Stimulated activated naive CD8-positive, alpha-beta T cell treated with anti-CD3 and anti-CD28 coated beads, Interleukin-15, Interleukin-2, amounts not matched to agents 100 ng/mL and 50 ng/mL, for 24 hours (primary cell): ENCODE data around the gene KRTAP5-3.
"Not testable (repeated sequence)": the region's sequence is repeated elsewhere in the genome, so short reads cannot be mapped to it uniquely, and the experiment has no call there.

Experiments used
- H3K27ac Mint-ChIP-seq: one replicate; pipeline ENCODE4 v1.8.0; 2021; ENCODE audit warnings: mild to moderate bottlenecking, mixed read lengths
- H3K27me3 Mint-ChIP-seq: one replicate; pipeline ENCODE4 v1.8.0; 2021; ENCODE audit warnings: mixed read lengths
- H3K36me3 Mint-ChIP-seq: one replicate; pipeline ENCODE4 v1.8.0; 2021; ENCODE audit warnings: low read depth, mixed read lengths
- H3K4me1 Mint-ChIP-seq: one replicate; pipeline ENCODE4 v1.8.0; 2021; ENCODE audit warnings: low read depth, mixed read lengths
- H3K4me3 Mint-ChIP-seq: one replicate; pipeline ENCODE4 v1.8.0; 2021; ENCODE audit warnings: mild to moderate bottlenecking, mixed read lengths
- H3K9me3 Mint-ChIP-seq: one replicate; pipeline ENCODE4 v1.8.0; 2021; ENCODE audit warnings: mixed read lengths

KRTAP5-3 gene

DNA sequence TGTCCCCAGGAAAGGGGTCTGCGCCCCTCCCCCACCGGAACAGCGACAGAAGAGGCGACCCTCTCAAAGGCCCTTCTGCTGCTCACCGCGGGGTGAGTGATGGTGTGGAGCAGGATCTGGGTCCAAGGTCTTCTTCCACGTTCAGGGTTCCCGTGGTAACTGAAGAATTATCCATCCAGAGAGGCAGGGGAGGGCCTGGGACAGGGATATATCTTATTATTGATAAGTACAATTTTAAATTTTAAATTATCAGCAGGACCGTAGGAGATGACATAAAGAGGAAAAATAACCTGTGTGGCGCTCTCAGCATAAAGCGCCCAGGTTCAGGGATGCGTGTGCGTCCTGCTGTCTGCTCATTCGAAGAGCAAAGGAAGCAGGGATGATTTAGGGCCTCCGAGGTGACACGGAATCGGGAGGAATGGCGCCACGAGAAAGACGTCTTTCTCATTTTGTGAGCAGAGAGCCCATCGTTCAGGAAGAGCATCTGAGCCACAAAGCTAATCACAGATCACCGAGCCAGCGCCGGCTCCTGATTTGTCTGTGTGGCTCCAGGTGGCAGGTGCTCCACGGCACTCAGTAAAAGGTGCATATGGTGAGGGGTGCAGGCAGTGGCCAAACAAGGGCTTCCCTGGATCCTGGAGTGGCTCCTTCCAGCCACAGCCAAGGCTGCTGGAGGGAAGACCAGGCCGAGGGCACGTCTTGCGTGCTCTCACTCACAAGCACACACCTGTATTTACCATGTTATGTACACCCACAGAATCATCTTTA lies 40.6 kb upstream of the KRTAP5-3 start:
- H3K27me3 Mint-ChIP-seq, result peaks cover 12% of the 10 kb centered on the region

GRCh38 chr11:1647901-1648652 lies 39.8 kb upstream of the KRTAP5-3 start:
- H3K36me3 Mint-ChIP-seq, result no peaks in the 10 kb centered on the region
- no peaks in the 10 kb centered on the region for H3K9me3 Mint-ChIP-seq
- peak overlapping the region; percentile 63 for H3K27ac Mint-ChIP-seq
- H3K4me3 Mint-ChIP-seq, result no peak overlapping the region
- H3K4me1 Mint-ChIP-seq, result no peaks in the 10 kb centered on the region
- peaks cover 11% of the 10 kb centered on the region for H3K27me3 Mint-ChIP-seq

More for the DNA sequence above, 40.6 kb upstream of the KRTAP5-3 start:
- Mint-ChIP-seq H3K4me3 (no peak overlapping the region), H3K36me3 (no peaks in the 10 kb centered on the region), H3K4me1 (no peaks in the 10 kb centered on the region), H3K27ac (no peak overlapping the region), H3K9me3 (no peaks in the 10 kb centered on the region)

DNA sequence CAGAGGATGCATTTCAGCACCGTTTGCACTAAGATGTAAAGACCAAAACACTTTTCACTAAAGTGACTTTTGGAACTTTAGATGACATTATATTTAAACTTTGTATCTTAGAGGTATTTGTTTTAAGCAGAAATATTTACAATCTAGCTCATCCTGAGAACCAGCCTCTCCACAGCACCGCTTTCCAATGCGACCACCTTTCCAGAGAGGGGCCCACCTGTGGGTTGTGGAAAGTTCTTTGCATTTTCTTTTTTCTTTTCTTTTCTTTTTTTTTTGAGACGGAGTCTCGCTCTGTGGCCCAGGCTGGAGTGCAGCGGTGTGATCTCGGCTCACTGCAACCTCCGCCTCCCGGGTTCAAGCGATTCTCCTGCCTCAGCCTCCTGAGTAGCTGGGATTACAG lies 38.3 kb upstream of the KRTAP5-3 start:
- not testable (repeated sequence) for H3K4me1 Mint-ChIP-seq, H3K36me3 Mint-ChIP-seq, H3K4me3 Mint-ChIP-seq, H3K27ac Mint-ChIP-seq, H3K9me3 Mint-ChIP-seq, H3K27me3 Mint-ChIP-seq

GRCh38 chr11:1645357-1645821 lies 37.1 kb upstream of the KRTAP5-3 start:
- Mint-ChIP-seq H3K4me3 (no peak overlapping the region), H3K36me3 (no peaks in the 10 kb centered on the region), H3K4me1 (no peaks in the 10 kb centered on the region), H3K27me3 (peaks cover 7% of the 10 kb centered on the region), H3K9me3 (no peaks in the 10 kb centered on the region), H3K27ac (no peak overlapping the region)

DNA sequence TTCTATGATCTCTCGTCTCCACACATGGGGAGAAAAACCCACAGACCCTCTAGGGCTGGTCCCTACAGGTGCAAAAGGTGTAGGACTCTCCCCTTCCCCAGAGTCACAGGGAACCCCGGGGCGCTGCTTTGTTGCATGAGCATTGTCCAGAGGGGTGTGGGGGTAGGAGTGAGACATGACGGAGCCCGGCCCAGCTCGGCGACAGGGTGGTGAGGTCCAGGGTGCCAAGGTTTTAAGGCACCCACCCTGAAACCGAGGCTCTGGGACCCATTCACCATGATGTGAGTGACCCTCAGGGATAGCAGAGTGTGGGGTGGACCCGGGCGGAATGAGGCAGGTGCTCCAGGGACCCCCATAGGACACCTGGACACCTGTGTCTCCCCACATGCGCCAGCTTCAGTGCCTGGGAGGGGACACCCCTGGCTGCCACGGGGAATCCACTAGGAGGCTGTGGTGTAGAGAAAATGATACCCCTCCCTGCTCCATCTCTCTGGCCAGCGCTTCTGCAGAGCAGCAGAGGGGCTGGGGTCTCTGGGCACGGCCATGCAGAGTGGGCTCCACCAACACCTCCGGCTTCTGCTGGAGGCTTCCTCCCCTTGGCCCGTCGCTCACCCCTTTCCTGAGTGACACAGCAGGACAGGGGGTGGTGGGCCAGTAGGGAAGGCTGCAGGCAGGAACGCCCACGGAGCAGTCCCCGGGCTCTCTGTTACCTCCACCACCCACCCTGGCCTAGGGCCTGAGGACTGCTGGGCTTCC lies 36.5 kb upstream of the KRTAP5-3 start:
- Mint-ChIP-seq H3K36me3 (no peaks in the 10 kb centered on the region), H3K4me3 (no peak overlapping the region), H3K4me1 (no peaks in the 10 kb centered on the region), H3K27me3 (peaks cover 13% of the 10 kb centered on the region), H3K9me3 (no peaks in the 10 kb centered on the region), H3K27ac (no peak overlapping the region)

DNA sequence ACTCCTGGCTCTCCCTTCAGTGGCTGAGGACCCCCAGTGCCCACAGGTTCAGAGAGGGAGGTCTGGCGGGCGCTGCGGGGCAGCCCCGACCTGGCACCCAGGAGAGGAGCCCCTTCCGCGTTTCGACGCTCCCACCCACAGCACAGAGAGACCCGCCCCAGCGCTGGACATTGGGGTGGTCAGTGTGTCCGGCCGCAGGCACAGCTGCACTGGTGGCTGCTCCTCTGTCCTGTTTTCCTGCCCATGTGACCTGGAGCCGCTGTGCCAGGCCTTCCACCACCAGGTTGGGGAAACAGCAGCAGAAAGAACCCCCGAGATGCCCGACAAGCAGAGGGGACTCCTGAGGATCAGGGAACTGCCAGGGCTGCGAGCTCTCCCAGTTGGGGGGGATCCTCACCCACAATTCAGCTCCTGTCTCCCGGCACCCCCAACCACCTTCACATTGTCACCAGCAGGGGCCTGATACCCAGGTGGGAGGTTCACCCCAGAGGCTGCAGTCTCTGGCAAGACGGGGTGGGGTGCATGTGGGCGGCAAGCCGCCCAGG lies 35.0 kb upstream of the KRTAP5-3 start:
- peaks cover 21% of the 10 kb centered on the region for H3K27me3 Mint-ChIP-seq
- H3K27ac Mint-ChIP-seq, result no peak overlapping the region
- no peak overlapping the region for H3K4me3 Mint-ChIP-seq
- no peaks in the 10 kb centered on the region for H3K4me1 Mint-ChIP-seq
- H3K9me3 Mint-ChIP-seq, result no peaks in the 10 kb centered on the region
- no peaks in the 10 kb centered on the region for H3K36me3 Mint-ChIP-seq

GRCh38 chr11:1642288-1643145 lies 34.3 kb upstream of the KRTAP5-3 start:
- Mint-ChIP-seq H3K4me1 (no peaks in the 10 kb centered on the region), H3K9me3 (no peaks in the 10 kb centered on the region), H3K36me3 (no peaks in the 10 kb centered on the region), H3K4me3 (no peak overlapping the region), H3K27ac (no peak overlapping the region), H3K27me3 (peaks cover 21% of the 10 kb centered on the region)

DNA sequence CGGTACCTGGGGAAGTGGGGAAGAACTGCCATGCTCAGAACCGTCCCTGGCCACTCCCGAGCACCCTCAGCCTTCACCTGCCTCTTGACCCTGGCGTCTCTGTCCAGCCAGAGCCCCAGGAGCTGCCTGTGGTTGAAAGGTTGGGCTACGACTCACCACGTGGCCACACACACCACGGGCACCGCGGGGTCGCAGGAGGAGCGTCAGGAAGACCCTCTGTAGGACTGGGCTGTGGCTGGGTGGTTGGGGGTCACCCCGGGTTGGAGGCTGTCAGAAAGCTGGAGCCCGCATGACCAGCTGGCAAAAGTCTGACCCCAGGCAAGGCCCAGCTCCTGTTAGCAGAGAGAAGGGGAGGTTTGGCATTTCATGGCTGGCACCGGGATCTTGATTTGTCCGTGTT lies 32.8 kb upstream of the KRTAP5-3 start:
- no peaks in the 10 kb centered on the region for H3K9me3 Mint-ChIP-seq
- H3K4me1 Mint-ChIP-seq, result no peaks in the 10 kb centered on the region
- peaks cover 17% of the 10 kb centered on the region for H3K27me3 Mint-ChIP-seq
- no peaks in the 10 kb centered on the region for H3K36me3 Mint-ChIP-seq
- no peak overlapping the region for H3K4me3 Mint-ChIP-seq
- no peak overlapping the region for H3K27ac Mint-ChIP-seq

DNA sequence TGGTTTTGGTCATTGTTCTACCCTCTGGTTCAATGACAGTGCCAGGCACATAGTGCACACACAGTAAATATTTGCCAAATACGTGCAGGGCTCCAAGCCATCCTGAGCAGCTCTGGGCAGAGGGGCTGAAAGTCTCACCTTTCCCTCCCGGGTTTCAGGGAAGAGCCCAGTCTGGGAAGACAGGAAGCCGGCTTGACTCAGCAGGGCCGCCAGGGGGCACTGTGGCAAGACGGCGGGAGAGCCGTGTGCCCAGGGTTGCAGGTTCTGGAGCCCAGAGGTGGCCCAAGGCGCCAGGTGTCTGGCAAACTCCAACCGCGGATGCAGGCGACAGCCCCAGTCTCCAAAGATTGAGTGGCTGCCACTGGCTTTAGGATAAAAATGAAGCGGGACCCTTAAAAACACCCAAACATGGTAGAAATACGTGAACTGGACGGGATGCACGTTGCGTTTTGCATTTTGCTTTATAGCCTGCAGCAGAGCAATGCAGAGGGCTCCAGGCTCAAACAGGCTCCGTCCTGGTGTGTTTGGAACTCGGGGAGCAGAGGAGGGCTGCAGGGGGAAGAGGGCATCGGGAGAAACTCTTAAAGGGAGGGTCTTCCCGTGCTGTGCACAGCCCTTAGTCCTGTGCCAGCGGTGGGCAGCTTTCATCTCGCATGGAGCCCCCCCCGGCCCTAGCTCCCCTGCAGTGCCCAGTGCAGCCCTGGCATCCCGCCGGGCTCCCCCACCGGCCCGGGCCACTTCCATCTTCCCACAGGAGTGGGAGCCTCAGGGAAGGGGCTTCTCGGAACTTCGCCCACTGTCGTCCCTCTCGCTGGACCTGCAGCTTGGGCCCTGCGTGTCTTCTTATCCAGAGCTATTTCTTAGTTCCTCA lies 32.0 kb upstream of the KRTAP5-3 start:
- Mint-ChIP-seq H3K36me3 (no peaks in the 10 kb centered on the region), H3K27ac (no peak overlapping the region), H3K27me3 (peaks cover 24% of the 10 kb centered on the region), H3K4me3 (no peak overlapping the region), H3K9me3 (no peaks in the 10 kb centered on the region), H3K4me1 (no peaks in the 10 kb centered on the region)

- no peak overlapping the region for H3K27ac Mint-ChIP-seq
- peaks cover 28% of the 10 kb centered on the region for H3K27me3 Mint-ChIP-seq
- no peak overlapping the region for H3K4me3 Mint-ChIP-seq
- no peaks in the 10 kb centered on the region for H3K4me1 Mint-ChIP-seq
- no peaks in the 10 kb centered on the region for H3K36me3 Mint-ChIP-seq
- H3K9me3 Mint-ChIP-seq, result no peaks in the 10 kb centered on the region
Observed at GRCh38 chr11:1639666-1640065, 31.4 kb upstream of the KRTAP5-3 start.

DNA sequence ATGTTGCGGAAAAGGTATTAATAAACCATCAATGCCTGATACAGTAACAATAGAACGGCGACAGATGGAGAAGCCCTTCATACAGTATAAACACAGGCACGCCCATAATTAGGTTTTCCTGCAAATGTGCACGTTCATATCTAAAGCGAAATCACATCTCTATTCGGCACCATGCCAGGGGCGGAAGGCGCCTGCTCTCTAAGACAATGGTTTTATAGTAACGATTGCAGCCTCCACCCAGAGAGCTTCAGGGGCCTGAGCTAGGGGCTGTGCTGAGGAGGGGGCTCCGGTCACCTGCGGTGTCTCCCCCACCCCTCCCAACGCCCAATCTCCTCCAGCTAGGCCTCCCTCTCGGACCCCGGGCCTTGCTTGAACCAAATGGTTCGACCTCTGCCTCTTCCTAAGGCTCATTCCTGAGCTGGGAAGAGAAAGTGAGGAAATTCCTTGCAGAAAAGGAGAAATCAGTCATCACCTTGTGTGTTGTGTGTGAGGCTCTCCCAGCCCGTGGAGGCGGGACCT lies 30.9 kb upstream of the KRTAP5-3 start:
- no peak overlapping the region for H3K4me3 Mint-ChIP-seq
- no peak overlapping the region for H3K27ac Mint-ChIP-seq
- no peaks in the 10 kb centered on the region for H3K4me1 Mint-ChIP-seq
- no peaks in the 10 kb centered on the region for H3K36me3 Mint-ChIP-seq
- H3K27me3 Mint-ChIP-seq, result peaks cover 24% of the 10 kb centered on the region
- H3K9me3 Mint-ChIP-seq, result no peaks in the 10 kb centered on the region

GRCh38 chr11:1638344-1638743 lies 30.1 kb upstream of the KRTAP5-3 start:
- H3K4me3 Mint-ChIP-seq, result no peak overlapping the region
- no peaks in the 10 kb centered on the region for H3K9me3 Mint-ChIP-seq
- no peaks in the 10 kb centered on the region for H3K4me1 Mint-ChIP-seq
- H3K36me3 Mint-ChIP-seq, result no peaks in the 10 kb centered on the region
- H3K27me3 Mint-ChIP-seq, result peaks cover 24% of the 10 kb centered on the region
- H3K27ac Mint-ChIP-seq, result no peak overlapping the region

GRCh38 chr11:1637628-1638027 lies 29.4 kb upstream of the KRTAP5-3 start:
- Mint-ChIP-seq H3K9me3 (no peaks in the 10 kb centered on the region), H3K4me3 (no peak overlapping the region), H3K27me3 (peaks cover 27% of the 10 kb centered on the region), H3K36me3 (no peaks in the 10 kb centered on the region), H3K27ac (no peak overlapping the region), H3K4me1 (no peaks in the 10 kb centered on the region)
